OCI-LY7 (cell line): ENCODE results near the gene GULP1. TPM values are rescaled to one million over a fixed set of nuclear protein-coding genes. Genes with fewer than 3 reads are reported as not detected.

ENCODE experiments used
- BruUV-seq: library from RNA; stranded (reverse); fragments of 400-500 nt; replicated peaks from 2 replicates; lab custom pipeline; 2021; lab: Mats Ljungman, UMichigan
- CTCF ChIA-PET: fragments of 300-600 bp; sonication (Branson Sonifier 250); formaldehyde crosslinking; loops from one replicate; lab custom pipeline; 2022; ENCODE audit warnings: antibody characterized with exemption; ENCODE audit not compliant: unreplicated experiment; lab: Charles Lee
- POLR2A ChIA-PET: fragments of 300-600 bp; sonication (Branson Sonifier 250); formaldehyde crosslinking; loops from one replicate; lab custom pipeline; 2022; ENCODE audit warnings: antibody characterized with exemption; lab: Charles Lee
- DNase-seq: peaks from one replicate; pipeline ENCODE4 v3.0.0-alpha.2; 2015; ENCODE audit warnings: low spot score
- H2AFZ ChIP-seq: fragments of 200-600 bp; sonication (generic), shearing (Covaris generic); 2 replicates; pipeline ENCODE4 v1.6.1; 2014; ENCODE audit warnings: mild to moderate bottlenecking, antibody characterized with exemption, low read length, moderate library complexity
- H3K27ac ChIP-seq: fragments of 200-600 bp; sonication (generic); 2 replicates; pipeline ENCODE4 v1.5.1; 2014; ENCODE audit warnings: mixed run types, low read depth, mild to moderate bottlenecking, moderate library complexity, low read length, inconsistent platforms; ENCODE audit not compliant: poor library complexity, severe bottlenecking
- H3K36me3 ChIP-seq: fragments of 200-600 bp; sonication (generic); 2 replicates; pipeline ENCODE4 v1.6.1; 2014; ENCODE audit warnings: mild to moderate bottlenecking, antibody characterized with exemption, low read length, moderate library complexity, mixed read lengths; ENCODE audit not compliant: insufficient read depth
- H3K4me1 ChIP-seq: fragments of 200-600 bp; sonication (generic); 2 replicates; pipeline ENCODE4 v1.5.1; 2014; ENCODE audit warnings: mild to moderate bottlenecking, low read length; ENCODE audit not compliant: insufficient read depth, poor library complexity, severe bottlenecking
- H3K4me2 ChIP-seq: fragments of 200-600 bp; sonication (generic); 2 replicates; pipeline ENCODE4 v1.6.1; 2014; ENCODE audit warnings: mild to moderate bottlenecking, low read length
- H3K4me3 ChIP-seq: fragments of 200-600 bp; sonication (generic); 2 replicates; pipeline ENCODE4 v1.5.1; 2014; ENCODE audit warnings: mild to moderate bottlenecking, low read depth, low read length; ENCODE audit not compliant: poor library complexity, severe bottlenecking
- H3K79me2 ChIP-seq: fragments of 200-600 bp; sonication (generic); 2 replicates; pipeline ENCODE4 v1.6.1; 2016; ENCODE audit warnings: low read depth, mild to moderate bottlenecking, low read length, moderate library complexity, mixed read lengths; ENCODE audit not compliant: insufficient read depth
- H3K9me2 ChIP-seq: fragments of 200-600 bp; sonication (generic); 2 replicates; pipeline ENCODE4 v1.6.1; 2016; ENCODE audit warnings: mild to moderate bottlenecking, low read length, mixed read lengths; ENCODE audit not compliant: insufficient read depth
- H3K9me3 ChIP-seq: fragments of 200-600 bp; sonication (generic); 2 replicates; pipeline ENCODE4 v1.6.1; 2014; ENCODE audit warnings: mild to moderate bottlenecking, mixed run types, low read length, mixed read lengths
- H4K20me1 ChIP-seq: fragments of 200-600 bp; sonication (generic); 2 replicates; pipeline ENCODE4 v1.6.1; 2014; ENCODE audit warnings: mild to moderate bottlenecking, antibody characterized with exemption, low read length, moderate library complexity, mixed read lengths; ENCODE audit not compliant: insufficient read depth
- EZH2phosphoT487 ChIP-seq: fragments of 200-600 bp; sonication (generic); IDR thresholded peaks from 2 replicates; pipeline ENCODE4 v1.6.1; 2018; ENCODE audit warnings: low read depth, borderline replicate concordance, mild to moderate bottlenecking, mixed run types, antibody characterized with exemption, low read length, moderate library complexity, mixed read lengths
- intact Hi-C: fragments of 100-400 bp; cut with micrococcal nuclease; formaldehyde crosslinking; loops from one replicate; pipeline ENCODE4 v1.10.0; 2022; ENCODE audit not compliant: unreplicated experiment
- total RNA-seq, 2 experiments: library from RNA; depleted of rRNA in 1 of 2; stranded (reverse); fragments of >200 nt in 1 of 2; shearing (Covaris generic) in 1 of 2; gene quantifications; 2 replicates each; pipeline ENCODE4 v1.2.3, GENCODE V29; 2014 to 2022
- TF ChIP-seq, protein P1 (sequence below): fragments of 200-600 bp; sonication (generic); conservative IDR thresholded peaks from 2 replicates; pipeline ENCODE4 v1.5.1; 2014; ENCODE audit warnings: mild to moderate bottlenecking, antibody characterized with exemption, low read length, moderate library complexity, mixed read lengths

The GULP1 gene
- total RNA-seq, 2 experiments from 2014 or later, result not detected

DNA sequence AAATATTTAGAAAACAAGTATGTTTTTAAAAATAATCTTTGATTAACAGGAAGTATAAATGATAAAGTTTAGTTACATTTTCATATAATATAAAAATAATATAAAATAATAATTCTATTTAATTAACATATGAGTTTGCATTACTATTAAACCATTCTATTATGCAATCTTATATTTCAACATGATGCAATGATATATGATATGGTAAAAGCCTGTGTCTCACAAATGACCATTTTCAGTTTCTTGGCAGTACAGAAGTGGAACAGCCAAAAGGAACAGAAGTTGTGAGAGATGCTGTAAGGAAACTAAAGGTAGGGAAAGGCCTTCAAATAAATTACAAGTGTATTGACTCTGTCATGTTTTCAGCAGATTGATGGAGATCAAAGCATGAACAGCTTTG, 230.8 kb downstream of the GULP1 start:
- Histone ChIP-seq H3K4me2 (no peak overlapping the region), H2AFZ (no peak overlapping the region), H3K9me3 (no peaks in the 10 kb centered on the region), H3K9me2 (no peaks in the 10 kb centered on the region), H3K36me3 (no peaks in the 10 kb centered on the region), H4K20me1 (no peaks in the 10 kb centered on the region), H3K27ac (no peak overlapping the region), H3K4me1 (no peaks in the 10 kb centered on the region), H3K79me2 (no peaks in the 10 kb centered on the region), H3K4me3 (no peak overlapping the region)
- DNase-seq, result no peak
- intact Hi-C loops, result loop anchor here (5.0 kb wide), 1 partner anchor 890 kb away; no protein-coding TSS in a partner anchor
- CTCF ChIA-PET, result no interaction called here
- POLR2A ChIA-PET, result interaction anchor here (0.6 to 0.7 kb wide), 2 partner anchors 856 to 1110 kb away, joined by 3 read pairs; no protein-coding TSS in a partner anchor
- no TSS peak for BruUV-seq
- TF ChIP-seq, protein P1, sequence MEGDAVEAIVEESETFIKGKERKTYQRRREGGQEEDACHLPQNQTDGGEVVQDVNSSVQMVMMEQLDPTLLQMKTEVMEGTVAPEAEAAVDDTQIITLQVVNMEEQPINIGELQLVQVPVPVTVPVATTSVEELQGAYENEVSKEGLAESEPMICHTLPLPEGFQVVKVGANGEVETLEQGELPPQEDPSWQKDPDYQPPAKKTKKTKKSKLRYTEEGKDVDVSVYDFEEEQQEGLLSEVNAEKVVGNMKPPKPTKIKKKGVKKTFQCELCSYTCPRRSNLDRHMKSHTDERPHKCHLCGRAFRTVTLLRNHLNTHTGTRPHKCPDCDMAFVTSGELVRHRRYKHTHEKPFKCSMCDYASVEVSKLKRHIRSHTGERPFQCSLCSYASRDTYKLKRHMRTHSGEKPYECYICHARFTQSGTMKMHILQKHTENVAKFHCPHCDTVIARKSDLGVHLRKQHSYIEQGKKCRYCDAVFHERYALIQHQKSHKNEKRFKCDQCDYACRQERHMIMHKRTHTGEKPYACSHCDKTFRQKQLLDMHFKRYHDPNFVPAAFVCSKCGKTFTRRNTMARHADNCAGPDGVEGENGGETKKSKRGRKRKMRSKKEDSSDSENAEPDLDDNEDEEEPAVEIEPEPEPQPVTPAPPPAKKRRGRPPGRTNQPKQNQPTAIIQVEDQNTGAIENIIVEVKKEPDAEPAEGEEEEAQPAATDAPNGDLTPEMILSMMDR, result no peak
- no peak for TF ChIP-seq EZH2phosphoT487

DNA sequence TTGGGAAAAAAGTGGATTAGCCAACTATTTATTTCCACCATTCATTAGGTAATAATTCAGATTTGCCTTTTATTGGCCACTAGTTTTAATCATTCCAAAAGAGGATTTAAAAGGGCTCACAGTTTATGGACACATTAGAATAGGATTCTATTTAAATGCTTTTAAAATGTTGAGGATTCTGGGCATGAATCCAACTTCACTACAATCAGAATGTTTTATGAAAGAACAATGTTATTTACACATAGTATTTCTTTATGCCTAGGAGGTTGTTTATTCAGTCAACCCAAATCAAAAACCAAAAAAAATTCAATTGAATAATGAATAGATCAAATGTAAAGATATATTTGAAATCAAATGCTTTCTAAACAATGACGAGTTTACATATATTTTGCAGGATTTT, 232.2 kb downstream of the GULP1 start:
- no peaks in the 10 kb centered on the region for H3K79me2 ChIP-seq
- H3K4me2 ChIP-seq, result no peak overlapping the region
- intact Hi-C loops, result loop anchor here (2.0 to 5.0 kb wide), 2 partner anchors 453 to 888 kb away; no protein-coding TSS in a partner anchor
- BruUV-seq, result no TSS peak
- H3K4me1 ChIP-seq, result no peaks in the 10 kb centered on the region
- H3K36me3 ChIP-seq, result no peaks in the 10 kb centered on the region
- no peaks in the 10 kb centered on the region for H3K9me2 ChIP-seq
- POLR2A ChIA-PET, result interaction anchor here (0.6 kb wide), 1 partner anchor 1012 kb away, joined by 3 read pairs; no protein-coding TSS in a partner anchor
- no peak overlapping the region for H3K27ac ChIP-seq
- H2AFZ ChIP-seq, result no peak overlapping the region
- no peak for DNase-seq
- no peaks in the 10 kb centered on the region for H4K20me1 ChIP-seq
- no peak overlapping the region for H3K4me3 ChIP-seq
- no peaks in the 10 kb centered on the region for H3K9me3 ChIP-seq
- TF ChIP-seq, protein P1, result no peak
- TF ChIP-seq EZH2phosphoT487, result no peak
- CTCF ChIA-PET, result no interaction called here

DNA sequence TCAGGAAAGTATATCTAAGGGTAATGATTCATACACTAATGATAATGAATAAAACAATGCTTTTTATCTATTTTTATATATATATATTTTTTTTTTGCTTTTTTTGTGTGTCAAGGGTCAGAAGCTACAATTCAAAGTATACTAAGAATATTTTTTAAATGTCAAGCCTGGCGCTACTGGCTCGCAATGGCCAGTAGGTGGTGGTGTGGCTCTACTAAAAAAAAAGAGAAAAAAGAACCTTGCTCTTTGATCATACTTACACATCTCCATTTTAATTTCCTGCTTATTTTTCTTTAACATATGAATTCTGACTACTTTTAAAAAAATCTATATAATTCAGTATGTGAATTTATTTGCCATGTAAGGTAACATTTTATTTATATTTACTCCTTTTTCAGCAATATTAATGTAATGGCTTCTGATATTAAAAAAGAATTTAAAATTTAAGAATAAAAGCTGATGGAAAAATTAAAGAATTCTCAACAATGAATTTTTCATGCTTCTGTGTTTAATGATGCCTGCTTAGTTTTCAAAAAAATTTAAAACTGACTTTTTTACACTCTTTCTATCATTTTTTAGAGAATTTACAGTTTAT, 232.9 kb downstream of the GULP1 start:
- ChIA-PET POLR2A (interaction anchor here (0.6 kb wide), 2 partner anchors 1012 to 1678 kb away, joined by 3 to 5 read pairs; no protein-coding TSS in a partner anchor), CTCF (no interaction called here)
- no TSS peak for BruUV-seq

More for the DNA sequence above, 232.9 kb downstream of the GULP1 start:
- Histone ChIP-seq H3K4me1 (no peaks in the 10 kb centered on the region), H3K9me2 (no peaks in the 10 kb centered on the region), H3K36me3 (no peaks in the 10 kb centered on the region), H3K4me3 (no peak overlapping the region), H3K79me2 (no peaks in the 10 kb centered on the region), H3K9me3 (no peaks in the 10 kb centered on the region), H2AFZ (no peak overlapping the region), H3K27ac (no peak overlapping the region), H4K20me1 (no peaks in the 10 kb centered on the region), H3K4me2 (no peak overlapping the region)
- DNase-seq, result peak; percentile 40
- intact Hi-C loops, result loop anchor here (2.0 to 5.0 kb wide), 2 partner anchors 452 to 888 kb away; no protein-coding TSS in a partner anchor
- TF ChIP-seq EZH2phosphoT487, result no peak
- TF ChIP-seq, protein P1, result peak; percentile 80
